Measurements from ENCODE around the gene PCGF1.

PCGF1 gene

DNA sequence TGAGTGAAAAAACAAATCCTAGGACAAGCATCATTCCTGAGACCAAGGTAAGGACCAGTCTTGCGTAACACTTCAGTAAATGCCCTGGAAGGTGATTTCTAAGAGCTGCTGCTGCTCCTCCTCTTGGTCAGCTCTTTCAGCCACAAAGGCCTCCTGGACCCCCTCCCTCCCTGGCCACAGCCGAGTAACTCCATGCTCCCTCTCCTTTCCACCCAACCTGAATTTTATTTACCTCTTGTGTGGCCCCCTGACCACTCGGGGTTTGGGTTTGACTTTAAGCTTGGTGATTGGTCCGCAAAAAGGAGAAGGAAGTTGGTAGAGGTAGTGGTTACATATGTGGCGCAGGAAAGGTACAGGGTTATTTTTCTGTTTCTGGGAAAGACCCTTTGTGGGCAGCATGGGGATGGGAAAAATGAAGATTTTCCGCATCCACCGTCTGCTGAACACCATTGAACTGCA lies 31.4 kb upstream of the PCGF1 start:
- ChIA-PET CTCF (interaction anchor here (0.6 kb wide), 1 partner anchor 61 kb away, joined by 3 read pairs; no protein-coding TSS in a partner anchor), POLR2A (ENCODE audit: low non-redundant PET) (no interaction called here)
- DNase-seq (ENCODE audit: low spot score), result no peak

DNA sequence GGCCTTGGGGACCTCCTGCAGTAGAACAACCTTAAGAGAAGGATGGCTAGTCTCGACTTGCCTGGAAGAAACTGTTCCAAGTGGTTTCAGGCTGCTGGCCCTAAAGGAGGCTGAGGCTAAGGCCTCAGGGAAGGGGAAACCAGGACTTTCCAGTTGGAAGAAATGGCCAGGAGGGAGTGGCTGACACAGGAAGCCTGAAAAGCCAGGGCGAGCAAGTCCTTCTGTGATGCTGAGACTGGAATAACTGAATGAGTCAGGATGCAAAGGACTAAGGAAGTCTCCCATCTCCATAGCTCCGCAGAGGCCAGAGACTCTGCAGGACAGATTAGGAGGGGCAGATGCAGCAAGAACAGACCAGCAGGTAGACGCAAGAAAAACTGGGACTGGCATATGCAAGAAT lies 29.6 kb upstream of the PCGF1 start:
- TF ChIP-seq, protein P1, sequence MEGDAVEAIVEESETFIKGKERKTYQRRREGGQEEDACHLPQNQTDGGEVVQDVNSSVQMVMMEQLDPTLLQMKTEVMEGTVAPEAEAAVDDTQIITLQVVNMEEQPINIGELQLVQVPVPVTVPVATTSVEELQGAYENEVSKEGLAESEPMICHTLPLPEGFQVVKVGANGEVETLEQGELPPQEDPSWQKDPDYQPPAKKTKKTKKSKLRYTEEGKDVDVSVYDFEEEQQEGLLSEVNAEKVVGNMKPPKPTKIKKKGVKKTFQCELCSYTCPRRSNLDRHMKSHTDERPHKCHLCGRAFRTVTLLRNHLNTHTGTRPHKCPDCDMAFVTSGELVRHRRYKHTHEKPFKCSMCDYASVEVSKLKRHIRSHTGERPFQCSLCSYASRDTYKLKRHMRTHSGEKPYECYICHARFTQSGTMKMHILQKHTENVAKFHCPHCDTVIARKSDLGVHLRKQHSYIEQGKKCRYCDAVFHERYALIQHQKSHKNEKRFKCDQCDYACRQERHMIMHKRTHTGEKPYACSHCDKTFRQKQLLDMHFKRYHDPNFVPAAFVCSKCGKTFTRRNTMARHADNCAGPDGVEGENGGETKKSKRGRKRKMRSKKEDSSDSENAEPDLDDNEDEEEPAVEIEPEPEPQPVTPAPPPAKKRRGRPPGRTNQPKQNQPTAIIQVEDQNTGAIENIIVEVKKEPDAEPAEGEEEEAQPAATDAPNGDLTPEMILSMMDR (conservative IDR thresholded peaks at IDR 0.05; ENCODE audit: low read depth), result no peak
- peak overlapping the region; percentile 22; the same call in 1 of the 2 replicates for H3K27ac ChIP-seq
- CTCF ChIA-PET, result no interaction called here
- no peak for DNase-seq (ENCODE audit: low spot score)
- POLR2A ChIA-PET (ENCODE audit: low non-redundant PET), result no interaction called here

More for the DNA sequence above, 31.4 kb upstream of the PCGF1 start:
- TF ChIP-seq, protein P1 (conservative IDR thresholded peaks at IDR 0.05; ENCODE audit: low read depth), result no peak
- no peak overlapping the region for H3K27ac ChIP-seq

DNA sequence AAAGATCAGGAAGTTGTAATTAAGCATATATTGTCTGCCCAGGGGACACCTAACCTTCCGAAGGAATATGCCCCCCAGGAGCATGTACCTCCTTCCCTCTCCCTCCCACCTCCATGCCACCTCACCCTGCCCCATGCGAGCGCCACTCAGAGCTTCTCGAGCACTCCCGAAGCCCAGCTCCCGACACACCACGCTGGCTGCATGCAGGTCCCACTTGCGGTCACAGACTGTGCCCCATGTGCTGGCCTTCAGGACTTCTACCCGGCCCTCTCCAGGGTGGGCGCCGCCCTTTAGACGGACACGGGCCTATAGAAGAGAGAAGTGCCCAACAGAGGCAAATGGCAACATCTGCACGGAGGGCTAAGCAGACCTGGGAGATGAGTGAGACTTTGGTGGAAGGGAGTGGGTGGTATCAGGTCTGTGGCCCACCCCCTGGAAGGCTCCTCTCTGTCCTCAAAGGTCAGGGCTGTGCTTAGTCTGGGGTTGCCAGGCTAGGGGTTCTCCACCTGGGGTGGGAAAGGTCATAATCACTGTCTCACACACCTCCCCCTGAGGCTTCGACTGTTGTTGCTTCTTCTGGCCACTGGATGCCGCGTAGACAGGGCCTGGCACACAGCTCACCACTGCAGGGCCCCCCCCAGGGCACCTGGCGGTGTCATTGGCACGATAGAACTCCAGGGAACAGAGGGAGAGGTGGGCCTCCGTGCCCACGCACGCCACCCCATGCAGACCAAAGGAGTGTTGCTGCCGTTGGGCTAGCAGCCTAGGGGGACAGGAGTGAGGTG lies 28.9 kb upstream of the PCGF1 start:
- ChIA-PET POLR2A (ENCODE audit: low non-redundant PET) (no interaction called here), CTCF (no interaction called here)
- peak overlapping the region; percentile 22; the same call in 1 of the 2 replicates for H3K27ac ChIP-seq
- TF ChIP-seq, protein P1 (conservative IDR thresholded peaks at IDR 0.05; ENCODE audit: low read depth), result no peak
- no peak for DNase-seq (ENCODE audit: low spot score)

GRCh38 chr2:74535440-74535965 lies 28.0 kb upstream of the PCGF1 start:
- no peak for DNase-seq (ENCODE audit: low spot score)
- ChIA-PET CTCF (no interaction called here), POLR2A (ENCODE audit: low non-redundant PET) (no interaction called here)
- H3K27ac ChIP-seq, result peak overlapping the region; percentile 10
- TF ChIP-seq, protein P1 (conservative IDR thresholded peaks at IDR 0.05; ENCODE audit: low read depth), result no peak

GRCh38 chr2:74534411-74534810 lies 26.9 kb upstream of the PCGF1 start:
- TF ChIP-seq, protein P1 (conservative IDR thresholded peaks at IDR 0.05; ENCODE audit: low read depth), result no peak
- CTCF ChIA-PET, result no interaction called here
- POLR2A ChIA-PET (ENCODE audit: low non-redundant PET), result no interaction called here
- peak overlapping the region; percentile 10 for H3K27ac ChIP-seq
- no peak for DNase-seq (ENCODE audit: low spot score)

GRCh38 chr2:74533464-74533863 lies 26.0 kb upstream of the PCGF1 start:
- no peak for DNase-seq (ENCODE audit: low spot score)
- POLR2A ChIA-PET (ENCODE audit: low non-redundant PET), result no interaction called here
- CTCF ChIA-PET, result interaction anchor here (2.1 kb wide), 1 partner anchor 198 kb away, joined by 5 read pairs; no protein-coding TSS in a partner anchor
- TF ChIP-seq, protein P1 (conservative IDR thresholded peaks at IDR 0.05; ENCODE audit: low read depth), result no peak
- no peak overlapping the region for H3K27ac ChIP-seq

Data from RWPE1 (cell line).